Heart left ventricle (tissue), 16 donors: ENCODE measurements around the gene TMF1. TPM values are rescaled to one million over a fixed set of nuclear protein-coding genes. Genes with fewer than 3 reads are reported as not detected.

Source experiments
- ATAC-seq, 4 donors: fragments of 200-7000 bp; cut with Tn5 transposase; one replicate each; pipeline ENCODE4 v1.9.1; 2020 to 2022; ENCODE audit warnings: moderate library complexity in 4 of 4, mild to moderate bottlenecking in 3 of 4, moderate number of reproducible peaks in 1 of 4
- DNase-seq, 5 donors: peaks; one replicate each; pipeline ENCODE4 v3.0.0-alpha.2; 2020
- H3K27ac ChIP-seq, 12 donors: fragments of 200-600 bp; sonication (generic) in 4 of 12; one replicate each; pipeline versions ENCODE4 v1.5.0 to v1.8.0; 2016 to 2022; ENCODE audit warnings: mild to moderate bottlenecking in 2 of 12
- H3K27me3 ChIP-seq, 9 donors: fragments of 200-600 bp; sonication (generic) in 2 of 9; one replicate each; pipeline versions ENCODE4 v1.5.1 to v1.8.0; 2016 to 2022; ENCODE audit warnings: mild to moderate bottlenecking in 3 of 9
- H3K36me3 ChIP-seq, 9 donors: fragments of 200-600 bp; sonication (generic) in 2 of 9; one replicate each; pipeline versions ENCODE4 v1.5.0 to v1.8.0; 2018 to 2022; ENCODE audit warnings: mild to moderate bottlenecking in 2 of 9
- H3K4me1 ChIP-seq, 12 donors: fragments of 200-600 bp; sonication (generic) in 4 of 12; one replicate each; pipeline versions ENCODE4 v1.5.0 to v1.8.0; 2016 to 2022; ENCODE audit warnings: mild to moderate bottlenecking in 3 of 12
- H3K4me3 ChIP-seq, 12 donors: fragments of 200-600 bp; sonication (generic) in 4 of 12; one replicate each; pipeline versions ENCODE4 v1.5.0 to v1.8.0; 2017 to 2022; ENCODE audit warnings: mild to moderate bottlenecking in 9 of 12, moderate library complexity in 4 of 12
- H3K9me3 ChIP-seq, 12 donors: fragments of 200-600 bp; sonication (generic) in 4 of 12; one replicate each; pipeline versions ENCODE4 v1.5.0 to v1.8.0; 2016 to 2022; ENCODE audit warnings: mild to moderate bottlenecking in 1 of 12
- POLR2A ChIP-seq, 2 donors: fragments of 450-650 bp; IDR thresholded peaks; one replicate each; pipeline ENCODE4 v1.6.1; 2017; ENCODE audit warnings: antibody characterized with exemption in 2 of 2, mild to moderate bottlenecking in 2 of 2, moderate library complexity in 2 of 2
- WGBS, 4 donors: extraction: QIAGEN DNeasy Blood & Tissue Kit in 2 of 4; methylation state at CpG; one replicate each; pipeline versions ENCODE4 v1.1.5 to v1.1.7; 2013 to 2018; 5-methylcytosine and 5-hydroxymethylcytosine counted together
- intact Hi-C, 10 donors: fragments of 100-400 bp; cut with DNase I; formaldehyde crosslinking; loops; one replicate each; pipeline versions ENCODE4 v1.11.1 to v1.14.2; 2022
- polyA plus RNA-seq, 2 donors: library from polyadenylated mRNA; stranded (reverse); fragments of 200-250 nt; gene quantifications; one replicate each; pipeline ENCODE4 v1.2.3, GENCODE V29; 2013
- total RNA-seq, 9 donors: library from RNA; depleted of rRNA in 2 of 9; stranded (reverse); fragments of >200 nt in 2 of 9; fragmentation: NEBNext Ultra II Directional in 3 of 9; extraction: Animal tissue kit (Norgen Biotek cat#: 25700) in 3 of 9; gene quantifications; one replicate each; pipeline versions ENCODE4 v1.1.0 to v1.2.4, GENCODE V29; 2016 to 2023
- TF ChIP-seq, protein P1 (sequence below), 12 donors: fragments of 200-600 bp; sonication (generic) in 4 of 12; IDR thresholded peaks; one replicate each; pipeline versions ENCODE4 v1.5.0 to v1.8.0; 2018 to 2022; ENCODE audit warnings: antibody characterized with exemption in 12 of 12, mild to moderate bottlenecking in 5 of 12
- donor health status: ischemic (EF 13 %, LVEDD 7.1; RV severe dilation, severe dysfunction).
- donor health status: healthy with polysubstance abuse.
- donor health status: DM: no; HTN: yes; CAD: no.
- donor health status: DM: no; HTN: no; CAD: no.
- donor health status: ischemic (EF 25% LVEDD 6.9; RV normal size, moderate dysfunction).
- donor health status: ischemic (EF 25% LVEDD 5.7; RV mildly dilated, moderate dysfunction).
- donor health status: healthy.
- donor health status: DM: yes; HTN: yes; CAD: no.
- donor health status: ischemic (EF 35%, LVEDD 5.7; RV mildly dilated, moderate dysfunction).
- donor health status: nonischemic (EF 11% LVEDD 7.7; RV severe dilation, severe dysfunction).
- donor health status: DM: yes; HTN: yes; CAD: no.
- donor health status: PGD.
- donor health status: ischemic (EF 29% LVEDD 5.4; RV normal size, mild dysfunction).
- donor health status: nonischemic (EF 23%, LVEDD 6.1; RV moderate dilation, normal function).

TMF1 gene
- total and polyA plus RNA-seq, 11 donors, result 4.0 to 23.4 (median 19.2) TPM

DNA sequence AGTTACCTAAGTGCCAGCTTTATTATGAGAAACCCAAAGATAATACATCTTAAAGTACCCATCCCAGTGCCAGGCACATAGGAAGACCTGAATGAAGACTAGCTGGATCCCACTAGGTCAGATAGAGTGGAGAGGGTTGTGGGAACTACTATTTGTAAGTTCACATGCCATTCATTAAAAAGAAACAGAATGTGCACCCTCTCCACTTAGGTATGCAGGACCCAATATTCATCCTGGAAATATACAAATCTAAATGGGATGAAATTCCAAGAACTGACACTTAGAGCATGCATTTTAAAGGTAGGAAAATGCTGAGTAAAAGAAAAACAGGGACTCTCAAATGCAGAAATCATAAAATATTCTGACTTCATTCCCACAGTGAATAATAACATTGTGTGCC is 53.0 kb downstream of the TMF1 start:
- DNase-seq, result no peak
- Histone ChIP-seq H3K4me3 (no peak overlapping the region), H3K9me3 (no peaks in the 10 kb centered on the region), H3K27ac (no peak overlapping the region), H3K36me3 (peaks cover 0 to 100% (median 85%) of the 10 kb centered on the region in 9 donors), H3K4me1 (peaks cover 0 to 13% (median 0%) of the 10 kb centered on the region in 12 donors), H3K27me3 (no peaks in the 10 kb centered on the region)
- intact Hi-C loops, result no loop called here
- TF ChIP-seq POLR2A (IDR thresholded peaks at IDR 0.05), result no peak
- TF ChIP-seq, protein P1, sequence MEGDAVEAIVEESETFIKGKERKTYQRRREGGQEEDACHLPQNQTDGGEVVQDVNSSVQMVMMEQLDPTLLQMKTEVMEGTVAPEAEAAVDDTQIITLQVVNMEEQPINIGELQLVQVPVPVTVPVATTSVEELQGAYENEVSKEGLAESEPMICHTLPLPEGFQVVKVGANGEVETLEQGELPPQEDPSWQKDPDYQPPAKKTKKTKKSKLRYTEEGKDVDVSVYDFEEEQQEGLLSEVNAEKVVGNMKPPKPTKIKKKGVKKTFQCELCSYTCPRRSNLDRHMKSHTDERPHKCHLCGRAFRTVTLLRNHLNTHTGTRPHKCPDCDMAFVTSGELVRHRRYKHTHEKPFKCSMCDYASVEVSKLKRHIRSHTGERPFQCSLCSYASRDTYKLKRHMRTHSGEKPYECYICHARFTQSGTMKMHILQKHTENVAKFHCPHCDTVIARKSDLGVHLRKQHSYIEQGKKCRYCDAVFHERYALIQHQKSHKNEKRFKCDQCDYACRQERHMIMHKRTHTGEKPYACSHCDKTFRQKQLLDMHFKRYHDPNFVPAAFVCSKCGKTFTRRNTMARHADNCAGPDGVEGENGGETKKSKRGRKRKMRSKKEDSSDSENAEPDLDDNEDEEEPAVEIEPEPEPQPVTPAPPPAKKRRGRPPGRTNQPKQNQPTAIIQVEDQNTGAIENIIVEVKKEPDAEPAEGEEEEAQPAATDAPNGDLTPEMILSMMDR (IDR thresholded peaks at IDR 0.05), result no peak
- ATAC-seq, result no peak

DNA sequence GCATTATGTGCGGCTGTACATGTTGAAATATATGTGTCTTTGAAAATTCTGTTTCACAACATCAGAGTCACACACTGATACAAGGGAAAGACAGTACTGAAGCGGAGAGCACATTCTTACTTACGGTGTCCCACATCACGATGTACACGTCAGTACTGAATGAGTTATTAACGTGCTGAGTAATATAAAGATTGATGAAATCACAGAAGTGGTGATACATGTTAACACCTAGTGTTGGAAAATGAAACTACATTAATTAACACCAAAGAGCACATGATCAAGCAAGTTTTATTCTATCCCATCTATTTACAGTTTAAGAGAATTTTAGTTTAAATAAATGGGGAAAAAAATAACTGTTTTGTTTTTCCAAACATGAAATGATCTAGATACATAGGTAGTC is 54.2 kb downstream of the TMF1 start:
- TF ChIP-seq, protein P1 (IDR thresholded peaks at IDR 0.05), result peak in 3 of 12 donors; percentile 13 to 27 (median 25)
- no peak for TF ChIP-seq POLR2A (IDR thresholded peaks at IDR 0.05)
- H3K9me3 ChIP-seq, result no peaks in the 10 kb centered on the region
- 80 to 97% (median 87%) methylated on average over 6 of the region's 6 CpGs for WGBS, 4 donors
- H3K36me3 ChIP-seq, result peaks cover 0 to 100% (median 76%) of the 10 kb centered on the region in 9 donors
- DNase-seq, result no peak
- no peak overlapping the region for H3K4me3 ChIP-seq
- intact Hi-C loops, result no loop called here
- no peak for ATAC-seq
- peaks cover 0 to 13% (median 0%) of the 10 kb centered on the region in 12 donors for H3K4me1 ChIP-seq
- H3K27me3 ChIP-seq, result no peaks in the 10 kb centered on the region
- H3K27ac ChIP-seq, result no peak overlapping the region

DNA sequence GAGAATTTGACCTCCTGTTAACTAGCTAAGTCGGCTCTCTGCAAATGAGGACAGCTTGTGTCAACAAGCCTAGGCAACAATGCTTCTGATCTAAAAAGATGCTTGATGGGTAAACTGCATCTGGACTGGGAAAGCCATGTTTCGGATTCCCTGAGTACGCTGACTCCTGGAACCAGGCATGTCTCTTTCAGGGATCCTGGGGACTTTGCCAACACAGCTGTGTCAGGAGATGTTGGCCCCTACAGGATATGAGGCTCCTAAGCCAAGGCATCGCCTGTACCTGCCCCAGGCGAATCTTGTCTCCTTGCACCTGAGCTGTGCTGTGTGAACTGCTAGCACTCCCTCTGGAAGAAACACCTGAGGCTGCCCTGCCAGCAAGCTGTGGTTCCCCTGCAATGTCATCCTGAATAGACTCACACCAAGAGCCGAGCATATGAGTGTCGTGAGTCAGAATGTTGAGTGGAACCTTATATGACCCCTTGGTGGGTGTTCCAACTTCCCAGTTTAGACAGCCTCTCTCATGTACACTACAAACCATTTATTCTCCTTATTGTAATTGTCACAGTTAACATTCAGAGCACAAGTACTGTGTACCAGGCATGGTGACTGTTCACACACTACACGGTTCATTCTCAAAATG is 55.7 kb downstream of the TMF1 start:
- ATAC-seq (peak; percentile 45 to 82 (median 74)), DNase-seq (no peak)
- intact Hi-C loops, result no loop called here
- H3K36me3 ChIP-seq, result peaks cover 0 to 96% (median 65%) of the 10 kb centered on the region in 9 donors
- peak overlapping the region in 1 of 12 donors; percentile 26 for H3K27ac ChIP-seq
- no peaks in the 10 kb centered on the region for H3K27me3 ChIP-seq
- peaks cover 0 to 13% (median 0%) of the 10 kb centered on the region in 12 donors for H3K4me1 ChIP-seq
- 53 to 63% (median 58%) methylated on average over 7 to 8 of the region's 8 CpGs for WGBS, 4 donors
- no peak overlapping the region for H3K4me3 ChIP-seq
- TF ChIP-seq POLR2A (IDR thresholded peaks at IDR 0.05), result no peak
- TF ChIP-seq, protein P1 (IDR thresholded peaks at IDR 0.05), result no peak
- no peaks in the 10 kb centered on the region for H3K9me3 ChIP-seq

DNA sequence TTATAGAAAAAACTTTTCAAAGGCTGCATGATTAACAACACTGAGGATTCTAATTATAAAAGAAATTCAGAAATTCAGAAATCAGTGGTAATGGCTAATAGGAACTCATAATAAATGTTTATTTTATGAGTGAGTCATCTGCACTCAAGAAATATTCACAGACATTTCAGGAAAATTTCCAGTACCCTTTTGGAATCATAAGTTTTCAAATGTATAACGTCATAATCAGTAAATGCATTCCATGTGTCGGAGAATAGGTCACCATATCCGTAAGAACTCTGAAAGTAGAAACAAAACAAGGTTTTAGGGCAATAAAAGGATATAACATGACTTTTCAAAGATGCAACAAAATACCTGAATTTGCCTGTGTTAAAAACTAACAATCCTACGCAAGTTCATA is 63.4 kb downstream of the TMF1 start:
- TF ChIP-seq POLR2A (IDR thresholded peaks at IDR 0.05), result no peak
- TF ChIP-seq, protein P1 (IDR thresholded peaks at IDR 0.05), result no peak
- ATAC-seq, result no peak
- no peaks in the 10 kb centered on the region for H3K9me3 ChIP-seq
- H3K27ac ChIP-seq, result no peak overlapping the region
- no peak for DNase-seq
- no peak overlapping the region for H3K4me3 ChIP-seq
- no peaks in the 10 kb centered on the region for H3K4me1 ChIP-seq
- WGBS, 4 donors, result 90 to 98% (median 95%) methylated on average over 4 of the region's 4 CpGs
- peaks cover 0 to 94% (median 72%) of the 10 kb centered on the region in 9 donors for H3K36me3 ChIP-seq
- intact Hi-C loops, result no loop called here
- H3K27me3 ChIP-seq, result no peaks in the 10 kb centered on the region
